Hematopoietic multipotent progenitor cell treated with erythropoietin and hydrocortisone succinate and interleukin-3 and kit ligand, for 6 days (in vitro differentiated cells): ENCODE measurements around the gene SERTAD3.

Experiments
- DNase-seq: peaks from one replicate; pipeline ENCODE4 v3.0.0-alpha.2; 2015

The SERTAD3 gene

GRCh38 chr19:40407714-40408597 is 36.2 kb downstream of the SERTAD3 start:
- peak; percentile 73 for DNase-seq

DNA sequence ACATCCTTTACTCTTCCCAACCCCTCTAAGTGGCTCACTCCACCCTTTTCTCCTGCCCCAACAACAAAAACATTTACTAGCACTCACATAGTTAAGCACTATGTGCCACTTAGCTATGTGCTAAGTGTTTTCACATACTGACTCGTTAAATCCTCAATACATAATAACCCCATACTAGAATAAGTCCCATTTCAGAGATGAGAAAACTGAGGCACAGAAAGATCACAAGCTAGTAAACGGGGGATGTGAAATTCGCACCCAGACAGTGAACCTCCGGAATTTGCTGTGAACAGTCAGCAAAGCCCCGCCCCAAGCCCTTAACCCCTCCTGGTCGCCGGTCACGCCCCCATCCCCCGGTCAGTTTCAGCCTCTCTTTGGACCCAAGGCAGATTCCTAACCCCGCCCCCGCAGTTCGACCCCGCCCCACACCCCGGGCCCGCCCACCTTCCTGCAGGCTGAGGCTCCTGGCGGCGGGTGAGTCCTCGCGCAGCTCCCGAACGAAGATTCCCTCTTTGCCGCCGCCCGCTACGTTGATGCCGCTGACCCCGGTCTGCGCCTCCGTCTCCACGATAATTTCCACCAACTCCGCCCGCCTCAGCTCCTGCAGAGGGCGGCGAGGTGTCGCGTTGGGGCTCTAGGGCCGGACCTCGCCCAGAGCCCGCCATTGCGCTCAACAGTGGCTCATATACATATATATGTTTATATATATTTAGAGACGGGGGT is 40.7 kb downstream of the SERTAD3 start:
- peak; percentile 95 for DNase-seq

DNA sequence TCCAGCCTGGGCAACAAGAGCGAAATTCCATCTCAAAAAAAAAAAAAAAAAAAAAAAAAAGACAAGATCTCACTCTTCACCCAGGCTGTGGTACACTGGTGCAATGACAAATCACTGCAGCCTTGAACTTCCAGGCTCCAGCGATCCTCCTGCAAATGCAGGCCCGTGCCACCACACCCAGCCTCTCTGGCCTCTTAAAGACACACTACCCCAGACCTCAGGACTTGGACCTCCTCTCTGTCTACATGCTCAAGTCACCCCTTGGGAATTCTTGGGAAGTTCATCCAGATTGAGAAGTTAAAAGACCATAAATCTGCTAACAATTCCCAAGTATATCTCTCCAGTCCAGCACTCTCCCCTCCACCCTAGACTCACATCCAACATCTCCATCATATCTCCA is 43.6 kb downstream of the SERTAD3 start:
- no peak for DNase-seq

DNA sequence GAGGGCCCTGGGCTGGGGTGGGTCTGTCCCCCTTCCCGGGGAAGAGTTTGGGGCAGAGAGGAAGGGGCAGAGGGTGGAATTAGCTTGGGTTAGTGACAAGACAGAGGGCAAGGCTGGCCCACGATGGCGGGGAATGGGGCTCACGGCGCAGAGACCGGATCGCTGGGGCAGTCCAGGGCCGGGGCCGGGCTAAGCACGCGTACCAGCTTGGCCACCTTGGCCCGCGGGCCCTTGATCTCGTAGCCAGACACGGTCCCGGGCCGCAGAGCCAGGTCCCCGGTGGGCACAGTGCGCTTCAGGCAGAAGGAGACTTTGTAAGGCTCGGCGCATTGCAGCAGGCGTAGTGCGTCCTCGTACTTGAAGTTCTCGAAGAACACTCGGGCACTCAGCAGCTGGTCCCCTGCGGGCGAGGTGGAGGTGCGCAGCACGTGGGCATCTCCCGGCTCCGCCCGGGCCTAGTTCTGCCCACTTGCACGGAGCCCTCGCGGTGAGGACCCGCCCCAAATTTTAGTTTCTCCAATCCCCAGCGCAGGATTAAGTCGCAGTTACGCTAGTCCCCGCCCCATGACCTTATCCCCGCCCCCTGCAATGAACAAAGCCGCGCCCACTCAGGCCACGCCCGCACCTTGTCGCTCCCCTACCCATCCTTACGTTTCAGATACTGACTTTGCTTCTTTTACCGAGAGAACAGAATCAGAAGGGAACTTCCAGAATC is 45.6 kb downstream of the SERTAD3 start:
- peak; percentile 81 for DNase-seq

DNA sequence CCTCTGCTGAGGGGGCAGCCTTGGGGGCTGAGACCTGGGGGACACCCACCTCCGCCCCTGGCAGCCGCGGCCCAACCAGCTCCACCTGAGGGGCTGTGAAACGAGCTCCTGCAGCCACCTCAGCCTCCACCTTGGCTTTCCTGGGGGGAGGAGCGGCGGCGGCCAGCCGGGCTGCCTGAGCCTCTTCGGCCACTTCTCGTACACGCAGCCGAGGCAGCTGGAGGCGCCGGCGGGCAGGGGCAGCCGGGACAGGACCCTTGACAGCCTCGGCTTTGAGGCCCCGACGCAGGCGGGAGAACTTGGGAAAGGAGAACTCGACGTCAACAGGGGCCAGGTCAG is 46.6 kb downstream of the SERTAD3 start:
- no peak for DNase-seq

DNA sequence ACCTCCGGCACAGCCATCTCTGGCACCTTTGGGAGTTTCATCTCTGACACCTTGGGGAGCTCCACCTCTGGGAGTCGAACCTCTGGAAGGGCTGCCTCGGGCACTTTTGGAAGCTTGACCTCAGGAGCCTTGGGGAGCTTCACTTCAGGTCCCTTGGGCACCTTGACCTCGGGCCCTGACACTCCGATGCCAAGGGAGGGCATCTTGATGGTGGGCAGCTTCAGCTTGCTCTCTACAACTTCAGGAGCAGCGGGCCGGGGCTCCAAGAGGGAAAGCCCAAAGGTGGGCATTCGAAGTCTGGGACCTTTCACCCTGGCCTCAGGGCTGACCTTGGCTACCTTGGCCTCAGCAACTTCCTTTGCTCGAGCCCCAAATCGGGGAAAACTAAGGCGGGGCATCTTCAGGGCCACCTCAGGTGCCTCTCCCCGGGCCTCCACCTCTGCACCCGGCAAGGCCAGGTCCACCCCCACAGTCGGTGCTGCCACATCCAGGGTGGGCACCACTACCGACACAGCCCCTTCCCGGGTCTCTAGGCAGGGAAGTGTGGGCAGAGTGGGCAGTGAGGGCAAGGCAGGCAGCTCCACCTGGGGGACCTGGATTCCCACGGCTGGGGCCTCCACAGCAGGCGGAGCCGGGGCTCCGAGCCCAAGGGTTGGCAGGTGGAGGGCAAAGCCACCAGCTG is 47.1 kb downstream of the SERTAD3 start:
- DNase-seq = no peak

DNA sequence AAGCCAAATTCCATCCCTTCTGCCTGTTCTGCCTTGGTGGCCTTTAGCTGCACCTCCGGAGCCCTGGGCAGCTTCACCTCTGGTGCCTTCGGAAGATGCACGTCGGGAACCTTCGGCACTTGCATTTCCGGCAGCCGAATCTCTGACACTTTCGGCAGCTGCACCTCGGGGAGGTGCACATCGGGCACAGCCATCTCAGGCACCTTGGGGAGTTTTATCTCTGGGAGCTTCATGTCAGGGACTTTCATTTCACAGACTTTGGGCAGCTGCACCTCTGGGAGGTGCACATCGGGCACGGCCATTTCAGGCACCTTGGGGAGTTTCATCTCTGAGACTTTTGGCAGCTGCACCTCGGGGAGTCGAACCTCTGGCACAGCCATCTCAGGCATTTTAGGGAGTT is 48.2 kb downstream of the SERTAD3 start:
- no peak for DNase-seq

DNA sequence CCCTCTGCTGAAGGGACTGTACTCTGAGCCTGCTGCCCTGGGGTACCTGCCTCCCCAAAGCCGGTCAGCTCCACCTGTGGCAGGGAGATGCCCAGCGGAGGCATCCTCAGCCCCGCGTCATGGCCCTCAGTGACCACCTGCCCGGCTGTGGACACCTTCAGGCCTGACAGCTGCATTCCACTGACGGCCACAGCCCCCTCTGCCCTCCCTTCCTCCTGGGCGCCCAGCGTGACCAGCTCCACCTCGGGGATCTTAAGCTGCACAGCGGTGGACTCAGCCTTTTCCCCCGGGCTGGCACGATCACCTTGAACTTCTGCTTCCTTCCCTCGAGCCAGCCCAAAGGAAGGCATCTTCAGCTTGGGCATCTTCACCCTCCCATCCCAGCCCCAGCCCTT is 49.3 kb downstream of the SERTAD3 start:
- no peak for DNase-seq

GRCh38 chr19:40393894-40394815 is 50.0 kb downstream of the SERTAD3 start:
- DNase-seq = no peak

DNA sequence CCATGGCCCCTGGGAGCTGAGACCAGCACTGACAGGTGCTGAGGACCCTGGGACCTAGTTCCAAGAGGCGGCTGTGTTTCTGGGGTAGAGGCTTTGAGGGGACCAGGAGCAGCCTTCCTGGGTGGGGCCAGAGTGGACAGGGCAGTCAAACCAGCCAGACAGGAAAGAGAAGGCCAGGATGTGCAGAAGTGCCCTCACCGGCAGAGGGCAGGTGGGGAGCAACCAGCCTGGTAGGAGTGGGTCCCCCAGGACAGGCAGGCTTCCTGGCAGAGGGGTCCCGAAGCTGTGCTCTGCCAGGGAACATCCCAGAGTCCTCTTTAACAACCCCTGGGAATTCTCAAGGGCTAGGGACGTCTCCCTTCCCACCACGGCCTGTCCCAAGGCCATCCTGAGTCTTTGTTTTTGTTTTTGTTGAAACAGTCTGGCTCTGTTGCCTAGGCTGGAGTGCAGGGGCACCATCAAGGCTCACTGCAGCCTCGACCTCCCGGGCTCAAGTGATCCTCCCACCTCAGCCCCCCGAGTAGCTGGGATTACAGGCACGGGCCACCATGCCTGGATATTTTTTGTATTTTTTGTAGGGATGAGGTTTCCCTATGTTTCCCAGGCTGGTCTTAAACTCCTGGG is 51.1 kb downstream of the SERTAD3 start:
- no peak for DNase-seq

DNA sequence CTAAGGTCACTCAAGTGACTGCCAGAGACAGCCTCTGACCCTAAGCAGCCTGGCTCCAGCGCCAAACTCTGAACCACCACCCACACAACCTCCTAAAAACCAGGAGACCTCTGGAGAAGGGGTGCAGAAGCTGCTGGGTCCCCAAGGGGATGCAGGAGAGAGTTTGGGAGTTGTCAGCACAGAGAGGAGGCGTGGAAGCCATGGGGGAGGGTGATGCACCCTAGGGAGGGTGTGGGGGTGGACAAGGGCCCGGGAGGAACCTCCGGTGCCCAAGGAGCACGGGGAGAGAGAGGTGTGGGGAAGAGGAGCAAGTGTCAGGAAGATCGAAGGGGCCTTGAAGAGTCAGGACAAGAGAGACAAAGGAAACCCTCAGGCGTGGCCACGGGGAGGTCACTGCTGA is 52.0 kb downstream of the SERTAD3 start:
- DNase-seq = no peak
